LNCaP clone FGC (cell line): ENCODE results near the gene LATS1.

Source experiments
- DNase-seq: peaks from one replicate; pipeline ENCODE4 v3.0.0-alpha.2; 2011; ENCODE audit warnings: low read depth
- H3K4me3 ChIP-seq: 2 replicates; pipeline ENCODE4 v1.5.1; 2011; ENCODE audit warnings: mild to moderate bottlenecking, low read depth, low read length, control low read depth
- CTCF ChIP-seq: IDR thresholded peaks from 2 replicates; pipeline ENCODE4 v1.5.1; 2012; ENCODE audit warnings: mild to moderate bottlenecking; ENCODE audit not compliant: control insufficient read depth, insufficient read depth; ENCODE audit errors: extremely low read depth

The LATS1 gene

GRCh38 chr6:149636124-149636523 lies 81.8 kb downstream of the LATS1 start:
- TF ChIP-seq CTCF = no peak
- no peak overlapping the region for H3K4me3 ChIP-seq
- no peak for DNase-seq

GRCh38 chr6:149634315-149634714 lies 83.6 kb downstream of the LATS1 start:
- no peak overlapping the region for H3K4me3 ChIP-seq
- no peak for DNase-seq
- TF ChIP-seq CTCF = no peak

- TF ChIP-seq CTCF = no peak
- no peak for DNase-seq
Observed at GRCh38 chr6:149628875-149629510, 88.9 kb downstream of the LATS1 start.

GRCh38 chr6:149627672-149628071 lies 90.2 kb downstream of the LATS1 start:
- DNase-seq = no peak
- no peak overlapping the region for H3K4me3 ChIP-seq
- no peak for TF ChIP-seq CTCF

More at GRCh38 chr6:149628875-149629510, 88.9 kb downstream of the LATS1 start:
- no peak overlapping the region for H3K4me3 ChIP-seq

- no peak for DNase-seq
Observed at GRCh38 chr6:149615805-149616204, 102.1 kb downstream of the LATS1 start.

GRCh38 chr6:149614337-149614736 lies 103.6 kb downstream of the LATS1 start:
- TF ChIP-seq CTCF = no peak
- no peak overlapping the region for H3K4me3 ChIP-seq
- DNase-seq = no peak

More at GRCh38 chr6:149615805-149616204, 102.1 kb downstream of the LATS1 start:
- H3K4me3 ChIP-seq = no peak overlapping the region
- TF ChIP-seq CTCF = no peak

GRCh38 chr6:149608381-149608982 lies 109.4 kb downstream of the LATS1 start:
- DNase-seq = no peak
- no peak for TF ChIP-seq CTCF
- no peak overlapping the region for H3K4me3 ChIP-seq
